Right lobe of liver (tissue), 4 donors: ENCODE data around the gene E2F8.

Source experiments
- CTCF ChIP-seq, 4 donors: fragments of 200-600 bp in 3 of 4; fragments of 450-650 bp in 1 of 4; IDR thresholded peaks; one replicate each; pipeline versions ENCODE4 v1.5.1 to v1.8.0; 2016 to 2022; ENCODE audit warnings: antibody characterized with exemption in 4 of 4, mild to moderate bottlenecking in 2 of 4
- POLR2A ChIP-seq: fragments of 450-650 bp; IDR thresholded peaks from one replicate; pipeline ENCODE4 v1.6.1; 2017; ENCODE audit warnings: antibody characterized with exemption, mild to moderate bottlenecking
- donor health status: DM: no; HTN: no; CAD: no.
- donor health status: DM: no; HTN: no; CAD: no.
- donor health status: DM: no; HTN: yes; CAD: no.

GRCh38 chr11:19181531-19182261 lies 59.0 kb downstream of the E2F8 start:
- no peak for TF ChIP-seq CTCF (IDR thresholded peaks at IDR 0.05)
- TF ChIP-seq POLR2A: no peak
